Measurements from ENCODE around the gene AKT2. TPM values are rescaled to one million over a fixed set of nuclear protein-coding genes. Genes with fewer than 3 reads are reported as not detected.

Gene AKT2
- total and polyA plus RNA-seq, 10 of the 15 experiments (the other 5 are each of a cell fraction or from before 2014, with no cell fraction given), result 1.0 to 185 (median 71.5) TPM

DNA sequence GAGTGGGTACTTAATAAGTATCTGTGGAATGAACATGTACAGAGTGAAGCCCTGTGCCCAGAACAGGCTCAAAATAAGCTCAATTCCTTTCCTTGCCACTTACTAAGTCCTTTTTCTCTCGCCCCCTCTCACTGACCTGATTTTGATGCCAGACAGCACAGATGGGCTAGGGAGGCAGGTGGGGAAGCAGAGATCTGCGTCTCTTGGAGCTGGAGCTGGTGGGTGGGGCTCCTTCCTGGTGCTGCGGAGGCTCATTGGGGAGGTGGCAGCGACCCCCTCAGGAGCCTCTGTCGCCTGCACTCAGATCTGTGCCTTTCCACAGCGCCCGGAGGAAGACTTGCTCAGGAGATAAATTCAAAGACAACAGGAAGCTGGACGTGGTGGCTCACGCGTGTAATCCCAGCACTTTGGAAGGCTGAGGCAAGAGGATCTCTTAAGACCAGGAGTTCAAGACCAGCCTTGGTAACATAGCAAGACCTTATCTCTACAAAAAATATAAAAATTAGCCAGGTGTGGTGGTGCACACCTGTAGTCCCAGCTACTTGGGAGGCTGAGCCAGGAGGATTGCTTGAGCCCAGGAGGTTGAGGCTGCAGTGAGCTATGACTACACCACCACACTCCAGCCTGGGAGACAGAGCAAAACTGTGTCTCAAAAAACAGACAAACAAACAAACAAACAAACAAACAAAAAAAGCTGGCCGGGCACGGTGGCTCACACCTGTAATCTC lies 14.6 kb downstream of the AKT2 start:
- Histone ChIP-seq H2AFZ (ENCODE audit: control insufficient read depth, low read depth, low read length) (no peak overlapping the region), H3K36me3 (ENCODE audit: control insufficient read depth in 2 of 2, insufficient read depth in 2 of 2, low read length in 1 of 2) (peaks cover 9 to 13% of the 10 kb centered on the region in 2 experiments; a peak in 3 of 4 replicates), H3K27me3 (replicated peaks in 1 of 2; ENCODE audit: control insufficient read depth in 2 of 2, insufficient read depth in 2 of 2, low read length in 1 of 2) (no peaks in the 10 kb centered on the region), H3K9me3 (replicated peaks; ENCODE audit: control insufficient read depth, insufficient read depth, low read length) (no peaks in the 10 kb centered on the region), H3K9ac (ENCODE audit: control insufficient read depth, insufficient read depth, low read length) (no peak overlapping the region), H3K4me2 (ENCODE audit: control insufficient read depth, insufficient read depth) (no peak overlapping the region), H3K4me3 (no peak overlapping the region), H4K20me1 (ENCODE audit: control insufficient read depth, insufficient read depth) (peaks cover 3% of the 10 kb centered on the region; the same call in 1 of the 2 replicates), H3K27ac (ENCODE audit: control insufficient read depth, insufficient read depth) (no peak overlapping the region), H3K4me1 (ENCODE audit: control insufficient read depth, insufficient read depth, low read length) (peaks cover 26% of the 10 kb centered on the region), H3K79me2 (ENCODE audit: control insufficient read depth, insufficient read depth, low read length) (peaks cover 63% of the 10 kb centered on the region)
- 94% methylated on average over 12 of the region's 12 CpGs for WGBS (ENCODE audit: insufficient coverage, insufficient replicate concordance, low lambda C conversion rate, missing lambda C conversion rate)
- SMC1A ChIA-PET (ENCODE audit: uncharacterized antibody, unreplicated experiment), result no interaction called here
- POLR2A ChIA-PET, result interaction anchor here (0.9 kb wide), 1 partner anchor 24 kb away, joined by 4 read pairs; no protein-coding TSS in a partner anchor
- intact Hi-C loops (cut with micrococcal nuclease; ENCODE audit: unreplicated experiment), result no loop called here
- ATAC-seq, result no peak
- FAIRE-seq, result no peak
- in situ Hi-C loops (cut with MboI), result no loop called here
- CTCF ChIA-PET, result interaction anchor here (1.0 kb wide), 1 partner anchor 9 kb away, joined by 3 read pairs; no protein-coding TSS in a partner anchor
- TF ChIP-seq RAD21 (IDR thresholded peaks at IDR 0.05; ENCODE audit: insufficient read depth, low read depth, low read length), result no peak
- no peak for TF ChIP-seq HCFC1 (IDR thresholded peaks at IDR 0.05; ENCODE audit: low read length)
- no peak for TF ChIP-seq MEF2A (IDR thresholded peaks at IDR 0.05; ENCODE audit: insufficient read depth, low read depth, low read length)
- TF ChIP-seq ZZZ3 (IDR thresholded peaks at IDR 0.05; ENCODE audit: control insufficient read depth, insufficient read length, low read depth), result no peak
- TF ChIP-seq STAT1 (conservative IDR thresholded peaks at IDR 0.05), result no peak
- TF ChIP-seq NR2F1 (conservative IDR thresholded peaks at IDR 0.05), result no peak
- no peak for TF ChIP-seq ZNF274 (IDR thresholded peaks at IDR 0.05; ENCODE audit: insufficient read depth, insufficient read length)
- TF ChIP-seq ZNF384 (IDR thresholded peaks at IDR 0.05; ENCODE audit: borderline replicate concordance, low read depth, low read length), result no peak
- no peak for TF ChIP-seq SMAD1 (IDR thresholded peaks at IDR 0.05; ENCODE audit: low read depth, partially characterized antibody)
- TF ChIP-seq, protein P1, sequence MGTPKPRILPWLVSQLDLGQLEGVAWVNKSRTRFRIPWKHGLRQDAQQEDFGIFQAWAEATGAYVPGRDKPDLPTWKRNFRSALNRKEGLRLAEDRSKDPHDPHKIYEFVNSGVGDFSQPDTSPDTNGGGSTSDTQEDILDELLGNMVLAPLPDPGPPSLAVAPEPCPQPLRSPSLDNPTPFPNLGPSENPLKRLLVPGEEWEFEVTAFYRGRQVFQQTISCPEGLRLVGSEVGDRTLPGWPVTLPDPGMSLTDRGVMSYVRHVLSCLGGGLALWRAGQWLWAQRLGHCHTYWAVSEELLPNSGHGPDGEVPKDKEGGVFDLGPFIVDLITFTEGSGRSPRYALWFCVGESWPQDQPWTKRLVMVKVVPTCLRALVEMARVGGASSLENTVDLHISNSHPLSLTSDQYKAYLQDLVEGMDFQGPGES (IDR thresholded peaks at IDR 0.05), result no peak
- RAD21 ChIA-PET (ENCODE audit: unreplicated experiment), result no interaction called here
- no peak for DNase-seq (ENCODE audit: low read depth, low spot score)
- no TSS peak for BruUV-seq (replicated peaks)

All from GM12878 (cell line).